BLaER1 treated with 17β-estradiol and CSF1 and Interleukin-3, amounts not matched to agents 10 nM and 100 nM (cell line): ENCODE results near the gene ELF4.

Experiments used
- H3K27ac ChIP-seq, 11 experiments: shearing (Covaris generic); formaldehyde crosslinking; 2 replicates each; pipeline ENCODE4 v1.8.1; 2022
- H3K27me3 ChIP-seq, 11 experiments: shearing (Covaris generic); formaldehyde crosslinking; 2 replicates each; pipeline ENCODE4 v1.8.1; 2022
- H3K36me3 ChIP-seq, 11 experiments: shearing (Covaris generic); formaldehyde crosslinking; 2 replicates each; pipeline ENCODE4 v1.8.1; 2022
- H3K4me1 ChIP-seq, 10 experiments: shearing (Covaris generic); formaldehyde crosslinking; 2 replicates each; pipeline ENCODE4 v1.8.1; 2022
- H3K4me2 ChIP-seq, 11 experiments: shearing (Covaris generic); formaldehyde crosslinking; 2 replicates each; pipeline ENCODE4 v1.8.1; 2022
- H3K4me3 ChIP-seq, 10 experiments: shearing (Covaris generic); formaldehyde crosslinking; 2 replicates each; pipeline ENCODE4 v1.8.1; 2022
- H3K9ac ChIP-seq, 11 experiments: shearing (Covaris generic); formaldehyde crosslinking; 2 replicates each; pipeline ENCODE4 v1.8.1; 2022
- H3K9me3 ChIP-seq, 11 experiments: shearing (Covaris generic); formaldehyde crosslinking; replicated peaks in 1 of 11; 2 replicates each; pipeline ENCODE4 v1.8.1; 2022
- H4K20me1 ChIP-seq, 11 experiments: shearing (Covaris generic); formaldehyde crosslinking; 2 replicates each; pipeline ENCODE4 v1.8.1; 2022
- Cebpa-rat ChIP-seq, 11 experiments: shearing (Covaris generic); IDR thresholded peaks; 2 replicates each; pipeline ENCODE4 v1.8.1; 2022

The ELF4 gene

DNA sequence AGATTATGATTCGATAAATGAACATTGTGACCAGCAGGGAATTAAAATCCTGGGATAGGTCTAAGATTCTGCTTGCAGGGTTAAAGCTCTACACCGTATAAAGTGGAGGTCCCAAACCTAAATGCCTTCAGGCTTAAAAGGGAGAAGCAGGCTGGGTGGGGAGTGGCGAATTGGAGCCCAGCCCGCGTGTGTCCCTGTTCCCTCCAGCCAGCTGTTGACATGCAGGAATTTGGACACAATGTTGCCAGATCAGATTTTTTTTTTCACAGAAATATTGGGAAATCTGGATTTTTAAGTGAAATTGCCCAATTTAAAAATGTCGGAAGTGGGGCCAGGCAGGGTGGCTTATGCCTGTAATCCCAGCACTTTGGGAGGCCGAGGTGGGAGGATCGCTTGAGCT lies 60.5 kb downstream of the ELF4 start:
- H3K9me3 ChIP-seq, result peaks cover 14 to 28% (median 22%) of the 10 kb centered on the region in 11 experiments; a peak in 20 of 22 replicates
- peaks cover 60 to 99% (median 85%) of the 10 kb centered on the region in 11 experiments for H3K36me3 ChIP-seq
- peaks cover 50 to 91% (median 80%) of the 10 kb centered on the region in 11 experiments for H3K27me3 ChIP-seq
- no peak overlapping the region for H3K4me3 ChIP-seq
- H3K4me1 ChIP-seq, result peaks cover 0 to 18% (median 8%) of the 10 kb centered on the region in 10 experiments; a peak in 14 of 20 replicates
- no peak for TF ChIP-seq Cebpa-rat (IDR thresholded peaks at IDR 0.05)
- H3K9ac ChIP-seq, result no peak overlapping the region
- H3K4me2 ChIP-seq, result no peak overlapping the region
- H3K27ac ChIP-seq, result no peak overlapping the region
- H4K20me1 ChIP-seq, result peaks cover 0 to 38% (median 7%) of the 10 kb centered on the region in 11 experiments; a peak in 12 of 22 replicates

DNA sequence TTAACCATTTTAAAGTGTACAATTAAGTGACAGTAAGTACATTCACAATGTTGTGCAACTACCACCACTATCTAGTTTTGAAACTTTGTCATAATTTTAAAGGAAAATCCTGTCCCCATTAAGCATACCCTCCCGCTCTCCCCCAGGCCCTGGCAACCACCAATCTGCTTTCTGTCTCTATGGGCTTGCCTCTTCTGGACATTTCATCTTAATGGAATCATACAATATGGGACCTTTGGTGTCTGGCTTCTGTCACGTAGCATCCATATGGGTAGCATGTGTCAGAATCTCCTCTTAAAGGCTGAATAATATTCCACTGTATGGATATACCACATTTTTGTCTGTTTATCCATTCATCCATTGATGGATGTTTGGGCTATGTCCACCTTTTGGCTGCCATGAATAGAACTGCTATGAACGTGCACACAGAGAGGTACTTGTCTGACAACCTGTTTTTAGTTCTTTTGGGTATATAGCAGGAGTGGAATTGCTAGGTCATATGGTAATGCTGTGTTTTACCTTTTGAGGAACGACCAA lies 61.5 kb downstream of the ELF4 start:
- no peak for TF ChIP-seq Cebpa-rat (IDR thresholded peaks at IDR 0.05)
- Histone ChIP-seq H3K4me3 (no peak overlapping the region), H3K27me3 (peaks cover 39 to 80% (median 72%) of the 10 kb centered on the region in 11 experiments)

GRCh38 chrX:130047416-130047815 lies 62.9 kb downstream of the ELF4 start:
- Histone ChIP-seq H3K27me3 (peaks cover 28 to 76% (median 62%) of the 10 kb centered on the region in 11 experiments), H3K4me2 (no peak overlapping the region), H4K20me1 (peaks cover 0 to 26% (median 0%) of the 10 kb centered on the region in 11 experiments; a peak in 6 of 22 replicates), H3K9me3 (peaks cover 14 to 28% (median 22%) of the 10 kb centered on the region in 11 experiments; a peak in 20 of 22 replicates), H3K4me1 (no peaks in the 10 kb centered on the region), H3K36me3 (peaks cover 60 to 94% (median 77%) of the 10 kb centered on the region in 11 experiments), H3K27ac (no peak overlapping the region), H3K4me3 (no peak overlapping the region), H3K9ac (no peak overlapping the region)
- no peak for TF ChIP-seq Cebpa-rat (IDR thresholded peaks at IDR 0.05)

More for the DNA sequence above, 61.5 kb downstream of the ELF4 start:
- Histone ChIP-seq H3K27ac (no peak overlapping the region), H3K4me1 (peaks cover 0 to 7% (median 0%) of the 10 kb centered on the region in 10 experiments; a peak in 6 of 20 replicates), H3K4me2 (no peak overlapping the region), H3K36me3 (peaks cover 65 to 100% (median 81%) of the 10 kb centered on the region in 11 experiments), H3K9ac (no peak overlapping the region), H4K20me1 (peaks cover 0 to 30% (median 0%) of the 10 kb centered on the region in 11 experiments; a peak in 7 of 22 replicates), H3K9me3 (peaks cover 14 to 28% (median 22%) of the 10 kb centered on the region in 11 experiments; a peak in 20 of 22 replicates)

GRCh38 chrX:130039847-130040246 lies 70.5 kb downstream of the ELF4 start:
- Histone ChIP-seq H3K4me3 (no peak overlapping the region), H3K27me3 (peaks cover 66 to 86% (median 82%) of the 10 kb centered on the region in 11 experiments), H3K4me1 (no peaks in the 10 kb centered on the region), H3K9ac (no peak overlapping the region), H3K36me3 (peaks cover 58 to 94% (median 76%) of the 10 kb centered on the region in 11 experiments), H3K27ac (no peak overlapping the region), H3K4me2 (no peak overlapping the region), H3K9me3 (no peaks in the 10 kb centered on the region), H4K20me1 (peaks cover 0 to 35% (median 8%) of the 10 kb centered on the region in 11 experiments; a peak in 12 of 22 replicates)
- TF ChIP-seq Cebpa-rat (IDR thresholded peaks at IDR 0.05), result no peak

DNA sequence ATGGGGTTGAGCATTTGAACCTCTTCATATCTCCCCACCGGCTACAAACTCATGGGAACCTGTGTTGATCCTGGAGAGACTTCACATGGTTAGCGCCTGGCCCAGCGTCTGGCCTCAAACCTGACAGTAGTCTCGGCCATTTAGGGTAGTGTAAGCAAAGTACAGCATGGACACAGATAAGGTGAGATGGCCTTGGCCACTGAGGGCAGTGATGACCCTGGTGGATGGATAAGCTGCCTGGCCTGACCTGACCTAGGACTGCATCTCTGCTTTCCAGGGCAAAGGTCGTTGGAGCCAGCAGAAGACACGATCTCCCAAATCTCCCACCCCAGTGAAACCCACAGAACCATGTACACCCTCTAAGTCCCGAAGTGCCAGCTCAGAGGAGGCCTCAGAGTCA lies 76.1 kb downstream of the ELF4 start:
- TF ChIP-seq Cebpa-rat (IDR thresholded peaks at IDR 0.05), result no peak
- Histone ChIP-seq H3K4me3 (no peak overlapping the region), H4K20me1 (peaks cover 0 to 32% (median 8%) of the 10 kb centered on the region in 11 experiments; a peak in 13 of 22 replicates), H3K36me3 (peaks cover 45 to 97% (median 83%) of the 10 kb centered on the region in 11 experiments), H3K9me3 (no peaks in the 10 kb centered on the region), H3K9ac (no peak overlapping the region), H3K27ac (no peak overlapping the region), H3K4me2 (no peak overlapping the region), H3K4me1 (no peaks in the 10 kb centered on the region), H3K27me3 (peaks cover 63 to 100% (median 95%) of the 10 kb centered on the region in 11 experiments)

DNA sequence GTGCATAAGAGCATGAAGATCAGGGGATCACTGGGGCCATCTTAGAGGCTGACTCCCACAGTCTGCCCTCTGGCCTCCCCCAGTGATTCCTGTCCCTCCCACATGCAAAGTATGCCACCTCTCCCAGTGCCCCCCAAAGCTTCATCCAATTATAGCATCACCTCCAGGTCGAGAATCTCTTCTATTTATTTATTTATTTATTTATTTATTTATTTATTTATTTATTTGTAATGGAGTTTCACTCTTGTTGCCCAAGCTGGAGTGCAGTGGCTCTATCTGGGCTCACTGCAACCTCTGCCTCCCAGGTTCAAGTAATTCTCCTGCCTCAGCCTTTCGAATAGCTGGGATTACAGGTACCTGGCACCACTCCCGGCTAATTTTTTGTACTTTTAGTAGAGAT lies 77.7 kb downstream of the ELF4 start:
- Histone ChIP-seq H3K36me3 (peaks cover 37 to 96% (median 77%) of the 10 kb centered on the region in 11 experiments), H3K27me3 (peaks cover 48 to 98% (median 90%) of the 10 kb centered on the region in 11 experiments), H3K4me2 (no peak overlapping the region), H3K27ac (no peak overlapping the region), H3K4me3 (no peak overlapping the region), H4K20me1 (peaks cover 0 to 40% (median 12%) of the 10 kb centered on the region in 11 experiments; a peak in 13 of 22 replicates), H3K4me1 (no peaks in the 10 kb centered on the region), H3K9me3 (no peaks in the 10 kb centered on the region), H3K9ac (no peak overlapping the region)
- no peak for TF ChIP-seq Cebpa-rat (IDR thresholded peaks at IDR 0.05)

- Histone ChIP-seq H3K36me3 (peaks cover 41 to 96% (median 76%) of the 10 kb centered on the region in 11 experiments), H3K9me3 (peaks cover 0 to 9% (median 0%) of the 10 kb centered on the region in 11 experiments; a peak in 2 of 22 replicates)
- no peak for TF ChIP-seq Cebpa-rat (IDR thresholded peaks at IDR 0.05)
Observed at GRCh38 chrX:130030826-130031225, 79.5 kb downstream of the ELF4 start.

GRCh38 chrX:130028196-130028595 lies 82.1 kb downstream of the ELF4 start:
- H4K20me1 ChIP-seq, result peaks cover 0 to 56% (median 14%) of the 10 kb centered on the region in 11 experiments; a peak in 13 of 22 replicates
- H3K4me3 ChIP-seq, result no peak overlapping the region
- H3K27ac ChIP-seq, result no peak overlapping the region
- peaks cover 42 to 88% (median 66%) of the 10 kb centered on the region in 11 experiments for H3K36me3 ChIP-seq
- H3K27me3 ChIP-seq, result peaks cover 36 to 97% (median 84%) of the 10 kb centered on the region in 11 experiments
- peaks cover 7 to 17% (median 14%) of the 10 kb centered on the region in 10 experiments for H3K4me1 ChIP-seq
- no peak for TF ChIP-seq Cebpa-rat (IDR thresholded peaks at IDR 0.05)
- H3K4me2 ChIP-seq, result no peak overlapping the region
- H3K9ac ChIP-seq, result no peak overlapping the region
- H3K9me3 ChIP-seq, result peaks cover 0 to 18% (median 0%) of the 10 kb centered on the region in 11 experiments; a peak in 6 of 22 replicates

More at GRCh38 chrX:130030826-130031225, 79.5 kb downstream of the ELF4 start:
- Histone ChIP-seq H3K9ac (no peak overlapping the region), H3K27me3 (peaks cover 43 to 98% (median 90%) of the 10 kb centered on the region in 11 experiments), H4K20me1 (peaks cover 0 to 51% (median 20%) of the 10 kb centered on the region in 11 experiments; a peak in 13 of 22 replicates), H3K4me1 (no peaks in the 10 kb centered on the region), H3K27ac (no peak overlapping the region), H3K4me3 (no peak overlapping the region), H3K4me2 (no peak overlapping the region)

DNA sequence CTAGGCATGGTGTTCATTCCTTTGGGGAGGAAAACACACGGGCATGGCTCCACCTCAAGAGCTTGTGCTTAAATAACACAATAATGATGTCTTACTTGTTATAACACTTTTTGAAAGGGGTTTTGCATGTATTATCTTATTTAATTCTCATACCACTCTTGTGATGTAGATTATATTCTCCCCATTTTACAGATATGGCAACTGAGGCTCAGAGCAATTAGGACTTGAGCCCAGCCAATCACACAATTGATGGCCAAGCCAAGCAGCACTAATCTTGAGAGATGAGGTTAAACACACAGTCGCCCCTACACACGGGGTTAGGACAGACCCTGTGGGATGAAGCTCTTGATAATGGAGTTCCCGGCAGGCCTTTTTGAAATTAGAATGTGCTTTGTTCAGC lies 82.7 kb downstream of the ELF4 start:
- Histone ChIP-seq H3K9me3 (peaks cover 0 to 18% (median 0%) of the 10 kb centered on the region in 11 experiments; a peak in 6 of 22 replicates), H3K27me3 (peaks cover 37 to 97% (median 86%) of the 10 kb centered on the region in 11 experiments), H4K20me1 (peaks cover 0 to 57% (median 14%) of the 10 kb centered on the region in 11 experiments; a peak in 13 of 22 replicates), H3K4me2 (no peak overlapping the region), H3K4me3 (no peak overlapping the region), H3K36me3 (peaks cover 48 to 88% (median 66%) of the 10 kb centered on the region in 11 experiments), H3K9ac (no peak overlapping the region), H3K4me1 (peaks cover 7 to 21% (median 14%) of the 10 kb centered on the region in 10 experiments), H3K27ac (no peak overlapping the region)
- TF ChIP-seq Cebpa-rat (IDR thresholded peaks at IDR 0.05), result no peak
